ENCODE measurements around the gene ARRB1. TPM values are rescaled to one million over a fixed set of nuclear protein-coding genes. Genes with fewer than 3 reads are reported as not detected.

ARRB1 gene
- total RNA-seq, 1 donor from 2014 or later: 187 TPM

DNA sequence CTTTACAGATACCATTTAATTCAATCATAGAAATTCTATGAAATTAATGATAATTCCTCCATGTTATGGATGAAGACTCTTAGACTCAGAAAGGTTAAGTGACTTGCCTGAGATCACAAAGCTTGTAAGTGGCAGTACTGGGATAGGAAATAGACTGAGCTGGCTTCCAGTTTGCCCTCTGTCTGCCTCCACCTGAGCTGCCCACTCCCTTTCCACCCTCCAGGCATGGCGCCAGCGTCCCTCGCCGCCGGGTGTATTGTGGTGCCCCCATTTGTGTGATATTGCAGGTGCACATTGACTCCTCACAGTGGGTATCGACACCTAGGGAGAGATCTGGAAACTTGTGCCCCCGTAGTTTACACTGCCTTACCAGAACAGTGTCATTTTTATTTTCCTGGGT is 38.5 kb upstream of the ARRB1 start:
- Histone ChIP-seq H3K9me3 (no peaks in the 10 kb centered on the region), H3K27me3 (ENCODE audit: low read depth) (no peaks in the 10 kb centered on the region), H3K36me3 (no peaks in the 10 kb centered on the region), H3K27ac (no peak overlapping the region), H3K4me3 (no peak overlapping the region), H3K4me1 (peaks cover 10% of the 10 kb centered on the region)
- ATAC-seq (no peak), DNase-seq (no peak)
- TF ChIP-seq, protein P1, sequence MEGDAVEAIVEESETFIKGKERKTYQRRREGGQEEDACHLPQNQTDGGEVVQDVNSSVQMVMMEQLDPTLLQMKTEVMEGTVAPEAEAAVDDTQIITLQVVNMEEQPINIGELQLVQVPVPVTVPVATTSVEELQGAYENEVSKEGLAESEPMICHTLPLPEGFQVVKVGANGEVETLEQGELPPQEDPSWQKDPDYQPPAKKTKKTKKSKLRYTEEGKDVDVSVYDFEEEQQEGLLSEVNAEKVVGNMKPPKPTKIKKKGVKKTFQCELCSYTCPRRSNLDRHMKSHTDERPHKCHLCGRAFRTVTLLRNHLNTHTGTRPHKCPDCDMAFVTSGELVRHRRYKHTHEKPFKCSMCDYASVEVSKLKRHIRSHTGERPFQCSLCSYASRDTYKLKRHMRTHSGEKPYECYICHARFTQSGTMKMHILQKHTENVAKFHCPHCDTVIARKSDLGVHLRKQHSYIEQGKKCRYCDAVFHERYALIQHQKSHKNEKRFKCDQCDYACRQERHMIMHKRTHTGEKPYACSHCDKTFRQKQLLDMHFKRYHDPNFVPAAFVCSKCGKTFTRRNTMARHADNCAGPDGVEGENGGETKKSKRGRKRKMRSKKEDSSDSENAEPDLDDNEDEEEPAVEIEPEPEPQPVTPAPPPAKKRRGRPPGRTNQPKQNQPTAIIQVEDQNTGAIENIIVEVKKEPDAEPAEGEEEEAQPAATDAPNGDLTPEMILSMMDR (IDR thresholded peaks at IDR 0.05): no peak
- intact Hi-C loops (cut with DNase I): loop anchor here (10.0 kb wide), 2 partner anchors 65 to 105 kb away; no protein-coding TSS in a partner anchor

DNA sequence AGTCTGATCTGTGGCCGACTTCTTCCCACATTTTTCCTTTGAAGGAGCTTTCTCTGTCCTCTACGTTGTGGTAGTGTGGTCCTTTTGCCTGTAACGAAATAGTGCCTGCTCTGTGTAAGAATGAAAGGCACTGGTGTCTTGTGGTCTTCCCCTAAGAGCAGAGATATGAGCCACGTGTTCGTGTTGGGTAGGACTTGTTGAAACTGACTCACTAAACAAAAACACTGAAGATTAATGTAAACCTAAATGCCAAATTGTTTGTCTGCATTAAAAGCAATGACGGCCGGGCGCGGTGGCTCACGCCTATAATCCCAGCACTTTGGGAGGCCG is 37.8 kb upstream of the ARRB1 start:
- TF ChIP-seq, protein P1 (IDR thresholded peaks at IDR 0.05): no peak
- Histone ChIP-seq H3K4me1 (peaks cover 14% of the 10 kb centered on the region), H3K27ac (no peak overlapping the region), H3K36me3 (no peaks in the 10 kb centered on the region), H3K9me3 (no peaks in the 10 kb centered on the region), H3K27me3 (ENCODE audit: low read depth) (no peaks in the 10 kb centered on the region), H3K4me3 (no peak overlapping the region)
- ATAC-seq: no peak
- intact Hi-C loops (cut with DNase I): loop anchor here (10.0 kb wide), 2 partner anchors 64 to 104 kb away; no protein-coding TSS in a partner anchor
- DNase-seq: no peak

DNA sequence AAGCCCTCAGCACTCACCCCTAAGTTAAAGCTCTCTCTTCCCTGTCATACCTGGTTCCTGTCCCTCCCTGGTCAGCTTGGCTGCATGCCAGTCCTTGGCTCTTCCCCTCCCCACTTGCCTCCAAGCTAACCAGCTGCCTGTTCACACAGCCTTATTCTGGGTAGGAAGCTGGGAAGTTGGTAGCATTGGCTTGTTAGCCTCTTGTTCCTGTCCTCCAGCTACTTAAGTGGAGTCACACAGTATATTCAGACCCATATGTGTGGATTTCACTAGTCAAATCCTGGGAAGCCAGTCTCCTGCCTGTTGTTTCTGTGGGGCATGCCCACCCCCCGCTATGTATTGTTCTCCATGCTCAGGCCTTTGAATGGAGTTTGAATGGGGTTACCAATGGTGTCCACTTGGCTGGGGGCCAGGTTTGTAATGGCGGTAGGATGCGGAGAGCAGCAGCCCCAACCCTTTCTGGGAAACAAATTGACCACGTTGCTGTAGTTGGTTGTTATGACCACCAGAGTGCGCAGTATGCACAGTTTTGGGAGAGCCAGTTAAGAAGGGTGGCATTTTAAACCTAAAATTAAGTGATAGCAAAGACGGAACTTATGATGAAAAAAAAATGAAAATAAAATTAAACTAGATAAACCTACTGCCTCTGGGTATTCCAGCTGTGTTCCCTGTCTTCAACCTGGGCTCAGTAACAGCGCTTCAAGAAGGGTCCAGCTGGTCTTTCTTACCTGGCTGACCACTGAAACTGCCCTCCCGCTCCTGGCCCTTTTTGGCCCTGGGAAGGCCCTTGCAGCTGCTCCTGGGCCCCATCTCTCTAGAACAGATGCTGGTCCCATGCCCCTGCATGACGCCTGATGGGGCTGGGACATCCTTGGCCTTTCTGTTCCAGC is 37.2 kb upstream of the ARRB1 start:
- ATAC-seq (peak; percentile 75 to 85), DNase-seq (peak; percentile 77)
- H3K9me3 ChIP-seq: no peaks in the 10 kb centered on the region
- no peaks in the 10 kb centered on the region for H3K27me3 ChIP-seq (ENCODE audit: low read depth)
- H3K27ac ChIP-seq: peak overlapping the region; percentile 27
- intact Hi-C loops (cut with DNase I): loop anchor here (10.0 kb wide), 2 partner anchors 64 to 104 kb away; no protein-coding TSS in a partner anchor
- H3K36me3 ChIP-seq: no peaks in the 10 kb centered on the region
- H3K4me3 ChIP-seq: no peak overlapping the region
- TF ChIP-seq, protein P1 (IDR thresholded peaks at IDR 0.05): peak; percentile 85
- H3K4me1 ChIP-seq: peaks cover 20% of the 10 kb centered on the region

DNA sequence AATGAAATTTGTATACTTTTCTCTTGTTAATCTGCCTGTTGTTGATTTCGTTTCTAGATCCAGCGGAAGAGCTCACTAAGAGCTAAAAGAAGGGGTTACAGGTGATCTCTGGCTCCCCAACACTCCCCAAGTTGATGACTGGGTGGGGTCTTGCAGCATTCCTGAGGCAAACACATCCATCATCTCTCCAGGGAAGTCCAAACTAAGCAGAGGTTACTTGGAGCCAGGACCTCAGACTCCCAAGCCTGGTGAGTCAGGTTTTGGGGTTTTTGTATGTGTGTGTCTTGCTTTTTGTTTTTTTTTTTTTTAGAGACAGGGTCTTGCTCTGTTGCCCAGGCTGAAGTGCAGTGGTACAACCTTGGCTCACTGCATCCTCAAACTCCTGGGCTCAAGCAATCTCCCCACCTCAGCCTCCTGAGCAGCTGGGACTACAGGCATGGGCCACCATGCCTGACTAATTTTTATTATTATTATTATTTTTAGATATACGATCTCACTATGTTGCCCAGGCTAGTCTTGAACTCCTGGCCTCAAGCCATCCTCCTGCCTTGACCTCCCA is 36.4 kb upstream of the ARRB1 start:
- Histone ChIP-seq H3K4me3 (no peak overlapping the region), H3K36me3 (no peaks in the 10 kb centered on the region), H3K27ac (peak overlapping the region; percentile 27), H3K27me3 (ENCODE audit: low read depth) (no peaks in the 10 kb centered on the region), H3K4me1 (peaks cover 28% of the 10 kb centered on the region), H3K9me3 (no peaks in the 10 kb centered on the region)
- TF ChIP-seq, protein P1 (IDR thresholded peaks at IDR 0.05): no peak
- intact Hi-C loops (cut with DNase I): loop anchor here (10.0 kb wide), 2 partner anchors 63 to 103 kb away; no protein-coding TSS in a partner anchor
- ATAC-seq (no peak), DNase-seq (no peak)

DNA sequence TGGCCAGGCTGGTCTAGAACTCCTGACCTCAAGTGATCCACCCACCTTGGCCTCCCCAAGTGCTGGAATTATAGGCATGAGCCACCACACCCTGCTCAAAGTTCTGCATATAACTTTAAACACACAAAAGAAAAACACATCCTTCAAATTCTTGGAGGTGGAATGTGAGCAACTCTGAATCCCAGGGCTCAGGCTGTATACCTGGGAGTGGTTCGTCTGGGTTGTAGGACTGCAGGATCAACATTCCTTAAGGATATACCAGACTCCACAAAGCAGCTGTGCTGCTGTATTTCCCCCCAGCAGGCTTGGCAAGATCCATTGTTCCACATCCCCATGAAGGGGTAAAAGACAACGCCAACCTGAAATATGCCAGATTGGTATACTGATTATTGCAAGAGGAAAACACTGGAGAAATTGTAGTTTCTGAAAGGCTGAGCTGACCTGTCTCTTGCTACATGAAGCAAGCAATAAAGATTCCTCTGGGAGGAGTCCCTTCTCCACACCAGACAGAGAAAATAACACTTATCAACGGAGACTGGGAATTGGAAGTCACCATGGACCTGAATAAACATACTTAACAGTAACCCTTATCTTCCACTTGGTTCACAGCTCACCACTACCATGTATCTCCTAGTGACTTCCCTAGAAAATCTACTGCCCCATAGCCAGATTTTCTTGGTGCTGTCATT is 35.6 kb upstream of the ARRB1 start:
- no peak overlapping the region for H3K27ac ChIP-seq
- no peak for DNase-seq
- intact Hi-C loops (cut with DNase I): loop anchor here (10.0 kb wide), 2 partner anchors 62 to 102 kb away; no protein-coding TSS in a partner anchor

More for the DNA sequence above, 35.6 kb upstream of the ARRB1 start:
- peak; percentile 35 to 40 for ATAC-seq
- Histone ChIP-seq H3K4me1 (peaks cover 33% of the 10 kb centered on the region), H3K36me3 (no peaks in the 10 kb centered on the region), H3K4me3 (no peak overlapping the region), H3K9me3 (no peaks in the 10 kb centered on the region), H3K27me3 (ENCODE audit: low read depth) (no peaks in the 10 kb centered on the region)
- TF ChIP-seq, protein P1 (IDR thresholded peaks at IDR 0.05): no peak

Data from lower lobe of right lung (tissue), 2 donors.